K562 (cell line): ENCODE data around the gene NR0B2. TPM values are rescaled to one million over a fixed set of nuclear protein-coding genes. Genes with fewer than 3 reads are reported as not detected.

Source experiments
- ATF1 ChIP-seq, 2 experiments: fragments of 450-650 bp in 1 of 2; IDR thresholded peaks; 2 replicates each; pipeline ENCODE4 v1.6.1; 2016; ENCODE audit warnings: missing compliant biosample characterization in 1 of 2, missing genetic modification characterization in 1 of 2
- C11orf30 ChIP-seq: fragments of 450-650 bp; IDR thresholded peaks from 2 replicates; pipeline ENCODE4 v1.6.1; 2016; ENCODE audit warnings: low read depth, mild to moderate bottlenecking
- E2F3 ChIP-seq: fragments of 250-450 bp; sonication (Bioruptor Pico); IDR thresholded peaks from 2 replicates; pipeline ENCODE4 v1.4.0; 2020; ENCODE audit warnings: mild to moderate bottlenecking
- EZH2 ChIP-seq: IDR thresholded peaks from 2 replicates; pipeline ENCODE4 v1.6.1; 2012; ENCODE audit warnings: low read depth, mild to moderate bottlenecking, inconsistent platforms, low read length, borderline replicate concordance
- FOXP4 ChIP-seq: sonication (generic); formaldehyde crosslinking; IDR thresholded peaks from 2 replicates; pipeline ENCODE4 v1.8.0; 2022; ENCODE audit warnings: mild to moderate bottlenecking, missing genetic modification reagents, borderline replicate concordance
- ILF3 ChIP-seq: fragments of 450-650 bp; IDR thresholded peaks from 2 replicates; pipeline ENCODE4 v1.6.1; 2018; ENCODE audit warnings: antibody characterized with exemption, mild to moderate bottlenecking, moderate library complexity, borderline replicate concordance
- IRF9 ChIP-seq: fragments of 450-650 bp; IDR thresholded peaks from 2 replicates; pipeline ENCODE4 v1.6.1; 2016; ENCODE audit warnings: missing biosample characterization, missing genetic modification characterization
- KAT7 ChIP-seq: sonication (generic); formaldehyde crosslinking; IDR thresholded peaks from 2 replicates; pipeline ENCODE4 v1.8.0; 2022; ENCODE audit warnings: missing genetic modification reagents, mild to moderate bottlenecking, borderline replicate concordance
- MITF ChIP-seq: IDR thresholded peaks from 2 replicates; pipeline ENCODE4 v1.6.1; 2014; ENCODE audit warnings: antibody characterized with exemption
- MYNN ChIP-seq, 2 experiments: sonication (generic); formaldehyde crosslinking in 1 of 2; IDR thresholded peaks; 2 replicates each; pipeline versions ENCODE4 v1.5.0 to v1.6.1; 2016 to 2020; ENCODE audit warnings: antibody characterized with exemption in 1 of 2, missing genetic modification reagents in 1 of 2
- TBP ChIP-seq: optimal IDR thresholded peaks from 2 replicates; pipeline ENCODE3; 2011; ENCODE audit warnings: low read depth, low read length, improper control_type of control experiment
- ZBTB49 ChIP-seq: sonication (generic); formaldehyde crosslinking; IDR thresholded peaks from 2 replicates; pipeline ENCODE4 v1.8.0; 2022; ENCODE audit warnings: missing genetic modification reagents, mild to moderate bottlenecking, borderline replicate concordance
- ZNF165 ChIP-seq: fragments of 250-450 bp; sonication (Bioruptor Pico); IDR thresholded peaks from 2 replicates; pipeline ENCODE4 v1.4.0; 2020; ENCODE audit warnings: borderline replicate concordance
- ZNF311 ChIP-seq: fragments of 250-450 bp; sonication (Bioruptor Pico); IDR thresholded peaks from 2 replicates; pipeline ENCODE4 v1.4.0; 2020; ENCODE audit warnings: mild to moderate bottlenecking, moderate library complexity
- ZNF655 ChIP-seq: fragments of 250-450 bp; sonication (Bioruptor Pico); IDR thresholded peaks from 2 replicates; pipeline ENCODE4 v1.5.0; 2021
- ZNF696 ChIP-seq: fragments of 250-450 bp; sonication (Bioruptor Pico); conservative IDR thresholded peaks from 2 replicates; pipeline ENCODE4 v1.4.0; 2020; ENCODE audit warnings: mild to moderate bottlenecking, moderate library complexity
- ZNF764 ChIP-seq: fragments of 250-450 bp; sonication (Bioruptor Pico); IDR thresholded peaks from 2 replicates; pipeline ENCODE4 v1.4.0; 2020; ENCODE audit warnings: low read depth, mild to moderate bottlenecking, moderate library complexity
- ZNF79 ChIP-seq: fragments of 250-450 bp; sonication (Bioruptor Pico); IDR thresholded peaks from 2 replicates; pipeline ENCODE4 v1.4.0; 2020; ENCODE audit warnings: low read depth, mild to moderate bottlenecking, moderate library complexity
- polyA plus RNA-seq, 8 experiments: library from polyadenylated mRNA; depleted of rRNA in 4 of 8; stranded (reverse) in 5 of 8; unstranded in 3 of 8; fragments of >200 nt; fragmentation: Nextera tagmentation in 2 of 8; fragmentation: Illumina TruSeq in 1 of 8; extraction: Ambion mirVana in 2 of 8; extraction: Trizol in 1 of 8; gene quantifications; 2 replicates each; pipeline versions ENCODE4 v1.2.1 to v1.2.3, GENCODE V29; 2011 to 2014; ENCODE audit warnings: inconsistent platforms in 1 of 8, missing spikeins in 1 of 8
- total RNA-seq, 7 experiments: library from RNA; depleted of rRNA in 6 of 7; stranded (reverse); fragments of >200 nt in 6 of 7; fragmentation: Illumina TruSeq in 2 of 7; extraction: Trizol in 2 of 7; gene quantifications; 2 replicates each; pipeline versions ENCODE4 v1.2.1 to v1.2.3, GENCODE V29; 2011 to 2021; ENCODE audit warnings: low replicate concordance in 1 of 7

The NR0B2 gene
- total and polyA plus RNA-seq, 9 of the 15 experiments (the other 6 are each of a cell fraction or from before 2014, with no cell fraction given) = not detected

GRCh38 chr1:26900001-26900814 is 13.6 kb downstream of the NR0B2 start, which contains the start of gene GPATCH3 (continued):
- no peak for TF ChIP-seq ZBTB49
- TF ChIP-seq ZNF696 = no peak
- no peak for TF ChIP-seq EZH2
- no peak for TF ChIP-seq ATF1 (CRISPR knock-in tag; IDR thresholded peaks at IDR 0.05)
- TF ChIP-seq ATF1 (tag; IDR thresholded peaks at IDR 0.05) = peak; percentile 72
- 0 out of 2 replicates have a peak, but pooled peaks have one; percentile 45 for TF ChIP-seq ZNF165 (CRISPR knock-in tag)
- no peak for TF ChIP-seq FOXP4 (CRISPR knock-in tag)
- TF ChIP-seq MYNN (IDR thresholded peaks at IDR 0.05) = no peak
- no peak for TF ChIP-seq MYNN (CRISPR knock-in tag; IDR thresholded peaks at IDR 0.05)
- TF ChIP-seq ZNF79 = 0 out of 2 replicates have a peak, but pooled peaks have one; percentile 20
- TF ChIP-seq ZNF311 (CRISPR knock-in tag) = no peak
- no peak for TF ChIP-seq ILF3
- peak; percentile 100 for TF ChIP-seq C11orf30
- TF ChIP-seq ZNF655 = no peak
- no peak; the same call in 1 of the 2 replicates for TF ChIP-seq KAT7 (CRISPR knock-in tag)
- TF ChIP-seq MITF = peak; percentile 85; the same call in 1 of the 2 replicates
- no peak for TF ChIP-seq IRF9 (tag)
- TF ChIP-seq E2F3 = 0 out of 2 replicates have a peak, but pooled peaks have one; percentile 1
- peak; percentile 97 for TF ChIP-seq TBP
- TF ChIP-seq ZNF764 (CRISPR knock-in tag) = no peak
